Measurements from ENCODE around the gene MMD.
"Not testable (repeated sequence)": the region's sequence is repeated elsewhere in the genome, so short reads cannot be mapped to it uniquely, and the experiment has no call there.

Gene MMD

DNA sequence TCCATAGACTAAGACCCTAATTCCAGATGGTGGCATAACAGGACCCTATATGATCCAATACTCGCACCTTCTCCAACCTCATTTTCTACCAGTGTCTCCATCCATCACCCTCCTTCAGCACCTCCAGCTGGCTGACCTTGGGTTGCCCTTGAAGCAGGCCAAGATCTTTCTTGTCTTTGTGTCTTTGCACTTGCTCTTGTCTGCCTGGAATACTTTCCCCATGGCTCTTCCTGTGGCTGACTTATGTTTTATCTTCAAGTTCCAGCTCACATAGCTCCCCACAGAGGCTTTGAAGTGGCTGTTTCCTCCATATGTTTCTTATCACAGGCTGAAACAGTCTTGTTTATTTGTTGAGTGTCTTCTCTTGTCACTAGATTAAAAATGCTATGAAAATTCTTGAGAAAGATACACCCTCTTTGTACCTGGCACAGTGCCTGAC, 29.6 kb upstream of the MMD start:
- DNase-seq (ENCODE audit: extremely low spot score) = no peak
- POLR2A ChIA-PET = no interaction called here
- CTCF ChIA-PET = no interaction called here

GRCh38 chr17:55450232-55450825, 28.7 kb upstream of the MMD start:
- CTCF ChIA-PET = no interaction called here
- no peak for DNase-seq (ENCODE audit: extremely low spot score)
- TF ChIP-seq NFRKB (IDR thresholded peaks at IDR 0.05) (no peak), HDGF (IDR thresholded peaks at IDR 0.05; ENCODE audit: borderline replicate concordance) (no peak), LEF1 (IDR thresholded peaks at IDR 0.05; ENCODE audit: borderline replicate concordance) (no peak), L3MBTL2 (conservative IDR thresholded peaks at IDR 0.05) (no peak), CTBP1 (IDR thresholded peaks at IDR 0.05; ENCODE audit: borderline replicate concordance) (no peak), ZNF384 (IDR thresholded peaks at IDR 0.05) (no peak), PKNOX1 (IDR thresholded peaks at IDR 0.05) (no peak), SP1 (IDR thresholded peaks at IDR 0.05) (no peak), FOXK2 (IDR thresholded peaks at IDR 0.05) (no peak), FOXA1 (IDR thresholded peaks at IDR 0.05) (no peak), ARNT (IDR thresholded peaks at IDR 0.05) (no peak)
- POLR2A ChIA-PET = no interaction called here

More for the DNA sequence above, 29.6 kb upstream of the MMD start:
- no peak for TF ChIP-seq ZNF384 (IDR thresholded peaks at IDR 0.05)
- TF ChIP-seq LEF1 (IDR thresholded peaks at IDR 0.05; ENCODE audit: borderline replicate concordance) = no peak
- no peak for TF ChIP-seq PKNOX1 (IDR thresholded peaks at IDR 0.05)
- no peak for TF ChIP-seq SP1 (IDR thresholded peaks at IDR 0.05)
- no peak for TF ChIP-seq L3MBTL2 (conservative IDR thresholded peaks at IDR 0.05)
- TF ChIP-seq ARNT (IDR thresholded peaks at IDR 0.05) = no peak
- TF ChIP-seq FOXK2 (IDR thresholded peaks at IDR 0.05) = no peak
- no peak for TF ChIP-seq SUZ12 (IDR thresholded peaks at IDR 0.05)
- TF ChIP-seq HDGF (IDR thresholded peaks at IDR 0.05; ENCODE audit: borderline replicate concordance) = no peak
- TF ChIP-seq ELF4 (IDR thresholded peaks at IDR 0.05) = no peak
- no peak for TF ChIP-seq NFRKB (IDR thresholded peaks at IDR 0.05)

- CTCF ChIA-PET = interaction anchor here (0.6 kb wide), 1 partner anchor 287 kb away, joined by 3 read pairs; no protein-coding TSS in a partner anchor
- TF ChIP-seq FOXM1 (IDR thresholded peaks at IDR 0.05; ENCODE audit: borderline replicate concordance) (no peak), SP1 (IDR thresholded peaks at IDR 0.05) (no peak), FOXK2 (IDR thresholded peaks at IDR 0.05) (no peak), HDGF (IDR thresholded peaks at IDR 0.05; ENCODE audit: borderline replicate concordance) (no peak), SUZ12 (IDR thresholded peaks at IDR 0.05) (no peak), ELF4 (IDR thresholded peaks at IDR 0.05) (no peak), LEF1 (IDR thresholded peaks at IDR 0.05; ENCODE audit: borderline replicate concordance) (no peak), ARNT (IDR thresholded peaks at IDR 0.05) (no peak), TARDBP (IDR thresholded peaks at IDR 0.05) (no peak), FOXA1 (IDR thresholded peaks at IDR 0.05) (no peak), PKNOX1 (IDR thresholded peaks at IDR 0.05) (no peak), BHLHE40 (IDR thresholded peaks at IDR 0.05; ENCODE audit: borderline replicate concordance) (no peak), NFRKB (IDR thresholded peaks at IDR 0.05) (no peak)
- no peak for DNase-seq (ENCODE audit: extremely low spot score)
- POLR2A ChIA-PET = no interaction called here
These were observed 27.0 kb upstream of the MMD start for GRCh38 chr17:55448681-55449080.

- DNase-seq (ENCODE audit: extremely low spot score) = no peak
- no peak for TF ChIP-seq ZNF384 (IDR thresholded peaks at IDR 0.05)
- no peak for TF ChIP-seq ELF4 (IDR thresholded peaks at IDR 0.05)
- no peak for TF ChIP-seq LEF1 (IDR thresholded peaks at IDR 0.05; ENCODE audit: borderline replicate concordance)
- no peak for TF ChIP-seq TARDBP (IDR thresholded peaks at IDR 0.05)
- no peak for TF ChIP-seq ARNT (IDR thresholded peaks at IDR 0.05)
- no peak for TF ChIP-seq BHLHE40 (IDR thresholded peaks at IDR 0.05; ENCODE audit: borderline replicate concordance)
- POLR2A ChIA-PET = no interaction called here
- CTCF ChIA-PET = no interaction called here
These were observed 25.1 kb upstream of the MMD start for GRCh38 chr17:55446581-55447205.

- POLR2A ChIA-PET; CTCF ChIA-PET; DNase-seq (ENCODE audit: extremely low spot score): not testable (repeated sequence)
These were observed 24.4 kb upstream of the MMD start for GRCh38 chr17:55446004-55446403.

DNA sequence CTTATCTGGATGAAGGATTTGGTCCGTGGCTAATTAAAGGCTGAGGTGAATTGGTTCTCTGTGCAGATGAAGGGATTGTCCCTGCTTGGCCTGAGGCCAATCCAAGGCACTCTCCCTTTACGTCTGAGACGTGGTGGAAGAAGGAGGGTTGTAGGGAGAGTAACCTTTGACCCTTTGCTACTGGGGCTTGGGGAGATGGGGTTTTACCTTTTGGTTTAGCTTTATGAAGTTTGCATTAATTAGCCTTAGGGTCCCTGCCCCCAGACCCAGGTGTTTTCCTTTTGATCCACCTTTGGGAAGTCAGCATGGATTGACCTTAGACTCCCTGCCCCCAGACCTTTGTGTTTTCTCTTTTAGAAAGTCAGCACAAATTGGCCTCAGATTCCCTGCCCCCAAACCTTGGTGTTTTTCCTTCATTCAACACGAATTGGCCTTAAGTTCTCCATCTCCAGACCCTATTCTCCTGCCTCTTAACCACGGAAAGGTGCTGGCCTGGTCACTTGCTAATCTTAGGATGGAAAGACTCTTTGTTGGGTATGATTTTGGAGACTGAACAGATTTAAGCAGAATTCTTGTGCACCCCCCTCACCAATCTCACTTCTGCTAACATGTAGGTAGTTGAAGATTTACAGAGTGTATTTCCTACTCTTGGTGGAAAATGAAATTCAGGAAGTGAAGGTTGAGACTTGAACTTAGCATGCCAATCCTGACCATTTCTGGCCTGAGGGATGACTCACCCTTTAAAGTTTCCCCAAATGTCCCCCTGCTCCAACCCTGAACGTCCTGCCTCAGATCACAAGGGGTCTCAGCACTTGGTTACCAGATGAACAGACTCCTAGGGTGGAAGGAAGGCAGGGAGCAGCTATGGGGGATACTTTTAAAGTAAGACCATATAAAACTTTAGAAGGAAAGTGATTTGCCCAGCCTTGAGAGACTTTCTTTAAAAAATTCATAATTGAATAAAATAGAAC, 23.1 kb upstream of the MMD start:
- TF ChIP-seq ZNF384 (IDR thresholded peaks at IDR 0.05) (no peak), LEF1 (IDR thresholded peaks at IDR 0.05; ENCODE audit: borderline replicate concordance) (no peak), PKNOX1 (IDR thresholded peaks at IDR 0.05) (no peak), ELF4 (IDR thresholded peaks at IDR 0.05) (no peak), FOXK2 (IDR thresholded peaks at IDR 0.05) (no peak), L3MBTL2 (conservative IDR thresholded peaks at IDR 0.05) (no peak), CTBP1 (IDR thresholded peaks at IDR 0.05; ENCODE audit: borderline replicate concordance) (no peak), FOXA1 (IDR thresholded peaks at IDR 0.05) (no peak), SUZ12 (IDR thresholded peaks at IDR 0.05) (no peak), HDGF (IDR thresholded peaks at IDR 0.05; ENCODE audit: borderline replicate concordance) (no peak), BHLHE40 (IDR thresholded peaks at IDR 0.05; ENCODE audit: borderline replicate concordance) (no peak), SP1 (IDR thresholded peaks at IDR 0.05) (no peak), ARNT (IDR thresholded peaks at IDR 0.05) (no peak), NFRKB (IDR thresholded peaks at IDR 0.05) (no peak), FOXM1 (IDR thresholded peaks at IDR 0.05; ENCODE audit: borderline replicate concordance) (no peak), TARDBP (IDR thresholded peaks at IDR 0.05) (no peak)
- DNase-seq (ENCODE audit: extremely low spot score) = no peak
- ChIA-PET CTCF (no interaction called here), POLR2A (no interaction called here)
